Measurements from ENCODE around the gene SALL4.

DNA sequence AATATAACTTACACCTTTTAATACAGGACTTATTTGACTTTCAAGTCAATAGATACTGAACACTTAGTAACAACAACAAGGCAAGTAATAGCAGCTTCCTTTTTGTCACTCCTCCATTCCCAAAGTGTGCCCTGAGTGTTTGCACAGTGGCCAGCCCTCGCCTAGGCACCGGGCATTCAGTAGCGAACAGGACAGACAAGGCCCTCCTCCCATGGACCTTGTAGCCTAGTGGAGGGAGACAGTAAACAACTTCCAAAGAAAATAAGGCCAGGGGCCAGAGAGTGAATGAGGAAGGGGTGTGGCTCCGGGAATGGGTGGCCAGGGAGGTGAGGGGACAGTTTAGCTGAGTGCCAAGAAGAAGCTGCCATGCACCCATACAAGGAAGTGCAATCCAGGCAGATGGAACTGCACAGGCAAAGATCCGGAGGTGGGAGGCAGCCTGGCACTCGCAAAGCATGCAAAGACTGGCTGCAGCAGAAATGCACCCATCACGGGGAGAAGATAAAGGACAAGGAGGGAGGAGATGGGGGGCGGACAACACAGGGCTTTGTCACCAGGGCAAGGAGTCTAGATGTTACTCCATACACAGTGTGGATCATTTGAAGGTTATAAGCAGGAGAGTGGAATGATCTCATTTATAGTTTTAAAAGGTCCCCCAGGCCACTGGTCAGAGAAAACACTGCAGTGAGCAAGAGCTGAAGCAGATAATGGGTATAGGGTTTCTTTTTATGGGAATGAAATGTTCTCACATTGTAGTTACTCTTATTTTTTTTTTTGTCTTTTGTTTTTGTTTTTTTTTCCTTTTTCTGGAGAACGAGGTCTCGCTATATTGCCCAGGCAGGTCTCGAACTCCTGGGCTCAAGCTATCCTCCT, 66.4 kb downstream of the SALL4 start:
- TF ChIP-seq, protein P1, sequence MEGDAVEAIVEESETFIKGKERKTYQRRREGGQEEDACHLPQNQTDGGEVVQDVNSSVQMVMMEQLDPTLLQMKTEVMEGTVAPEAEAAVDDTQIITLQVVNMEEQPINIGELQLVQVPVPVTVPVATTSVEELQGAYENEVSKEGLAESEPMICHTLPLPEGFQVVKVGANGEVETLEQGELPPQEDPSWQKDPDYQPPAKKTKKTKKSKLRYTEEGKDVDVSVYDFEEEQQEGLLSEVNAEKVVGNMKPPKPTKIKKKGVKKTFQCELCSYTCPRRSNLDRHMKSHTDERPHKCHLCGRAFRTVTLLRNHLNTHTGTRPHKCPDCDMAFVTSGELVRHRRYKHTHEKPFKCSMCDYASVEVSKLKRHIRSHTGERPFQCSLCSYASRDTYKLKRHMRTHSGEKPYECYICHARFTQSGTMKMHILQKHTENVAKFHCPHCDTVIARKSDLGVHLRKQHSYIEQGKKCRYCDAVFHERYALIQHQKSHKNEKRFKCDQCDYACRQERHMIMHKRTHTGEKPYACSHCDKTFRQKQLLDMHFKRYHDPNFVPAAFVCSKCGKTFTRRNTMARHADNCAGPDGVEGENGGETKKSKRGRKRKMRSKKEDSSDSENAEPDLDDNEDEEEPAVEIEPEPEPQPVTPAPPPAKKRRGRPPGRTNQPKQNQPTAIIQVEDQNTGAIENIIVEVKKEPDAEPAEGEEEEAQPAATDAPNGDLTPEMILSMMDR (IDR thresholded peaks at IDR 0.05) = peak in 1 of 3 donors; percentile 16
- no peak for TF ChIP-seq POLR2A (IDR thresholded peaks at IDR 0.05)
